ENCODE results near the gene LRRC40. TPM values are rescaled to one million over a fixed set of nuclear protein-coding genes. Genes with fewer than 3 reads are reported as not detected.

The LRRC40 gene
- total RNA-seq, 1 experiment from 2014 or later: 13.4 TPM

- TF ChIP-seq RAD21 (IDR thresholded peaks at IDR 0.05; ENCODE audit: low read depth) (no peak), YY1 (IDR thresholded peaks at IDR 0.05; ENCODE audit: extremely low read depth, insufficient replicate concordance, low read depth, low read length) (no peak), FOSL1 (IDR thresholded peaks at IDR 0.05; ENCODE audit: low read depth) (no peak), EGR1 (IDR thresholded peaks at IDR 0.05; ENCODE audit: low read depth) (peak; percentile 71), SIN3A (IDR thresholded peaks at IDR 0.05; ENCODE audit: low read depth) (peak; percentile 94), EZH2phosphoT487 (IDR thresholded peaks at IDR 0.05; ENCODE audit: borderline replicate concordance) (no peak)
Measured at GRCh38 chr1:70221238-70222121, 16.1 kb upstream of the LRRC40 start, which contains the start of gene SRSF11 (continued).

- Histone ChIP-seq H3K9me3 (ENCODE audit: control insufficient read depth in 1 of 2, insufficient read depth in 1 of 2, low read depth in 1 of 2, low read length in 2 of 2) (no peaks in the 10 kb centered on the region), H3K4me1 (ENCODE audit: control insufficient read depth in 1 of 2, insufficient read depth in 2 of 2, low read length in 2 of 2) (peaks cover 4 to 16% of the 10 kb centered on the region in 2 experiments; a peak in 3 of 4 replicates), H3K27me3 (ENCODE audit: insufficient read depth, low read length) (no peaks in the 10 kb centered on the region), H3K36me3 (ENCODE audit: control insufficient read depth in 1 of 2, insufficient read depth in 2 of 2, low read length in 2 of 2) (peaks cover 16 to 24% of the 10 kb centered on the region in 2 experiments; a peak in 3 of 4 replicates), H3K9me2 (ENCODE audit: insufficient read depth) (no peaks in the 10 kb centered on the region), H2AFZ (ENCODE audit: low read depth, low read length, poor library complexity, severe bottlenecking) (peak overlapping the region; percentile 37), H3K4me2 (ENCODE audit: low read length) (peak overlapping the region; percentile 75), H3K27ac (ENCODE audit: low read depth, low read length) (peak overlapping the region; percentile 96), H4K20me1 (ENCODE audit: insufficient read depth) (peaks cover 20% of the 10 kb centered on the region; the same call in 1 of the 2 replicates), H3K4me3 (replicated peaks in 1 of 2; ENCODE audit: low read depth in 1 of 2, low read length in 2 of 2) (peak overlapping the region; percentile 74 to 78), H3K79me2 (ENCODE audit: insufficient read depth, low read length) (peaks cover 97% of the 10 kb centered on the region), H3K9ac (ENCODE audit: low read length) (peak overlapping the region; percentile 89)
- ATAC-seq (peak; percentile 8; the same call in 1 of the 2 replicates), DNase-seq (ENCODE audit: low read depth, low spot score) (no peak)
- BruUV-seq (replicated peaks): TSS peak; percentile 99
- ChIA-PET CTCF (interaction anchor here (0.6 to 0.9 kb wide), 2 partner anchors 29 to 87 kb away, joined by 3 read pairs; no protein-coding TSS in a partner anchor), POLR2A (interaction anchor here (0.8 to 1.3 kb wide), 5 partner anchors 11 to 223 kb away, joined by 3 to 8 read pairs (median 3); partner anchors contain the start of gene LRRC40), RAD21 (ENCODE audit: low non-redundant PET in 1 of 2, low total read pairs in 2 of 2, uncharacterized antibody in 2 of 2, unreplicated experiment in 2 of 2) (no interaction called here)
- intact Hi-C loops (cut with micrococcal nuclease): loop anchor here (1.0 to 10.0 kb wide), 2 partner anchors 14 to 194 kb away; partner anchors contain the start of gene CTH
- TF ChIP-seq SIN3A (IDR thresholded peaks at IDR 0.05; ENCODE audit: low read depth) (no peak), POLR2A (IDR thresholded peaks at IDR 0.05; ENCODE audit: borderline replicate concordance, extremely low read depth, insufficient read depth, insufficient read length) (no peak), JUND (IDR thresholded peaks at IDR 0.05) (no peak), ZNF274 (IDR thresholded peaks at IDR 0.05; ENCODE audit: low read depth, low read length) (no peak), EZH2 (IDR thresholded peaks at IDR 0.05) (no peak), RAD21 (IDR thresholded peaks at IDR 0.05; ENCODE audit: low read depth) (no peak), EGR1 (IDR thresholded peaks at IDR 0.05; ENCODE audit: low read depth) (no peak), MAX (IDR thresholded peaks at IDR 0.05) (no peak), YY1 (IDR thresholded peaks at IDR 0.05; ENCODE audit: extremely low read depth, insufficient replicate concordance, low read depth, low read length) (no peak), TCF7L2 (IDR thresholded peaks at IDR 0.05; ENCODE audit: borderline replicate concordance, extremely low read depth, insufficient read depth, insufficient read length) (no peak)
- TF ChIP-seq, protein P1, sequence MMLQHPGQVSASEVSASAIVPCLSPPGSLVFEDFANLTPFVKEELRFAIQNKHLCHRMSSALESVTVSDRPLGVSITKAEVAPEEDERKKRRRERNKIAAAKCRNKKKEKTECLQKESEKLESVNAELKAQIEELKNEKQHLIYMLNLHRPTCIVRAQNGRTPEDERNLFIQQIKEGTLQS (IDR thresholded peaks at IDR 0.05): no peak
- TF ChIP-seq, protein P2, sequence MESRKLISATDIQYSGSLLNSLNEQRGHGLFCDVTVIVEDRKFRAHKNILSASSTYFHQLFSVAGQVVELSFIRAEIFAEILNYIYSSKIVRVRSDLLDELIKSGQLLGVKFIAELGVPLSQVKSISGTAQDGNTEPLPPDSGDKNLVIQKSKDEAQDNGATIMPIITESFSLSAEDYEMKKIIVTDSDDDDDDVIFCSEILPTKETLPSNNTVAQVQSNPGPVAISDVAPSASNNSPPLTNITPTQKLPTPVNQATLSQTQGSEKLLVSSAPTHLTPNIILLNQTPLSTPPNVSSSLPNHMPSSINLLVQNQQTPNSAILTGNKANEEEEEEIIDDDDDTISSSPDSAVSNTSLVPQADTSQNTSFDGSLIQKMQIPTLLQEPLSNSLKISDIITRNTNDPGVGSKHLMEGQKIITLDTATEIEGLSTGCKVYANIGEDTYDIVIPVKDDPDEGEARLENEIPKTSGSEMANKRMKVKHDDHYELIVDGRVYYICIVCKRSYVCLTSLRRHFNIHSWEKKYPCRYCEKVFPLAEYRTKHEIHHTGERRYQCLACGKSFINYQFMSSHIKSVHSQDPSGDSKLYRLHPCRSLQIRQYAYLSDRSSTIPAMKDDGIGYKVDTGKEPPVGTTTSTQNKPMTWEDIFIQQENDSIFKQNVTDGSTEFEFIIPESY (IDR thresholded peaks at IDR 0.05; ENCODE audit: extremely low read depth, insufficient replicate concordance, low read length): no peak
- TF ChIP-seq, protein P3, sequence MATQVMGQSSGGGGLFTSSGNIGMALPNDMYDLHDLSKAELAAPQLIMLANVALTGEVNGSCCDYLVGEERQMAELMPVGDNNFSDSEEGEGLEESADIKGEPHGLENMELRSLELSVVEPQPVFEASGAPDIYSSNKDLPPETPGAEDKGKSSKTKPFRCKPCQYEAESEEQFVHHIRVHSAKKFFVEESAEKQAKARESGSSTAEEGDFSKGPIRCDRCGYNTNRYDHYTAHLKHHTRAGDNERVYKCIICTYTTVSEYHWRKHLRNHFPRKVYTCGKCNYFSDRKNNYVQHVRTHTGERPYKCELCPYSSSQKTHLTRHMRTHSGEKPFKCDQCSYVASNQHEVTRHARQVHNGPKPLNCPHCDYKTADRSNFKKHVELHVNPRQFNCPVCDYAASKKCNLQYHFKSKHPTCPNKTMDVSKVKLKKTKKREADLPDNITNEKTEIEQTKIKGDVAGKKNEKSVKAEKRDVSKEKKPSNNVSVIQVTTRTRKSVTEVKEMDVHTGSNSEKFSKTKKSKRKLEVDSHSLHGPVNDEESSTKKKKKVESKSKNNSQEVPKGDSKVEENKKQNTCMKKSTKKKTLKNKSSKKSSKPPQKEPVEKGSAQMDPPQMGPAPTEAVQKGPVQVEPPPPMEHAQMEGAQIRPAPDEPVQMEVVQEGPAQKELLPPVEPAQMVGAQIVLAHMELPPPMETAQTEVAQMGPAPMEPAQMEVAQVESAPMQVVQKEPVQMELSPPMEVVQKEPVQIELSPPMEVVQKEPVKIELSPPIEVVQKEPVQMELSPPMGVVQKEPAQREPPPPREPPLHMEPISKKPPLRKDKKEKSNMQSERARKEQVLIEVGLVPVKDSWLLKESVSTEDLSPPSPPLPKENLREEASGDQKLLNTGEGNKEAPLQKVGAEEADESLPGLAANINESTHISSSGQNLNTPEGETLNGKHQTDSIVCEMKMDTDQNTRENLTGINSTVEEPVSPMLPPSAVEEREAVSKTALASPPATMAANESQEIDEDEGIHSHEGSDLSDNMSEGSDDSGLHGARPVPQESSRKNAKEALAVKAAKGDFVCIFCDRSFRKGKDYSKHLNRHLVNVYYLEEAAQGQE (IDR thresholded peaks at IDR 0.05; ENCODE audit: low read depth): no peak
Measured at GRCh38 chr1:70220517-70221237, 15.3 kb upstream of the LRRC40 start.
